ENCODE results near the gene FCMR.

Gene FCMR

GRCh38 chr1:206916000-206916709 is 5.6 kb downstream of the FCMR start:
- Histone ChIP-seq H3K27me3 (replicated peaks; ENCODE audit: insufficient read depth, low read length) (no peaks in the 10 kb centered on the region), H3F3A (ENCODE audit: insufficient read depth, low read length) (peaks cover 9% of the 10 kb centered on the region), H3K9ac (ENCODE audit: low read length) (no peak overlapping the region), H3K9me3 (replicated peaks; ENCODE audit: insufficient read depth, low read length) (no peaks in the 10 kb centered on the region), H3K27ac (ENCODE audit: low read length) (no peak overlapping the region), H3K4me3 (ENCODE audit: low read length) (no peak overlapping the region), H2AFZ (ENCODE audit: low read length) (no peak overlapping the region), H3K4me1 (ENCODE audit: low read length) (peaks cover 36% of the 10 kb centered on the region), H3K9me2 (replicated peaks; ENCODE audit: insufficient read depth, low read length) (no peaks in the 10 kb centered on the region), H3K4me2 (ENCODE audit: low read depth, low read length) (no peak overlapping the region), H4K20me1 (ENCODE audit: insufficient read depth, low read length) (no peaks in the 10 kb centered on the region), H3K79me2 (ENCODE audit: low read length) (peaks cover 77% of the 10 kb centered on the region), H3K36me3 (replicated peaks; ENCODE audit: insufficient read depth, low read length) (peaks cover 5% of the 10 kb centered on the region; the same call in 1 of the 2 replicates)
- DNase-seq, result no peak
- no peak for TF ChIP-seq EZH2 (optimal IDR thresholded peaks at IDR 0.05; ENCODE audit: low read depth, low read length)
- TF ChIP-seq EZH2phosphoT487 (IDR thresholded peaks at IDR 0.05; ENCODE audit: low read length), result no peak
- no peak for TF ChIP-seq CTCF (IDR thresholded peaks at IDR 0.05; ENCODE audit: low read length)

GRCh38 chr1:206915030-206915735 is 6.6 kb downstream of the FCMR start:
- Histone ChIP-seq H2AFZ (ENCODE audit: low read length) (no peak overlapping the region), H3K79me2 (ENCODE audit: low read length) (peaks cover 74% of the 10 kb centered on the region), H3K27me3 (replicated peaks; ENCODE audit: insufficient read depth, low read length) (no peaks in the 10 kb centered on the region), H3K4me3 (ENCODE audit: low read length) (no peak overlapping the region), H3K9me2 (replicated peaks; ENCODE audit: insufficient read depth, low read length) (no peaks in the 10 kb centered on the region), H3K27ac (ENCODE audit: low read length) (no peak overlapping the region), H3F3A (ENCODE audit: insufficient read depth, low read length) (peaks cover 9% of the 10 kb centered on the region), H3K9ac (ENCODE audit: low read length) (no peak overlapping the region), H3K36me3 (replicated peaks; ENCODE audit: insufficient read depth, low read length) (peaks cover 5% of the 10 kb centered on the region; the same call in 1 of the 2 replicates), H4K20me1 (ENCODE audit: insufficient read depth, low read length) (no peaks in the 10 kb centered on the region), H3K9me3 (replicated peaks; ENCODE audit: insufficient read depth, low read length) (no peaks in the 10 kb centered on the region), H3K4me2 (ENCODE audit: low read depth, low read length) (no peak overlapping the region), H3K4me1 (ENCODE audit: low read length) (peaks cover 26% of the 10 kb centered on the region)
- DNase-seq, result no peak
- no peak for TF ChIP-seq EZH2 (optimal IDR thresholded peaks at IDR 0.05; ENCODE audit: low read depth, low read length)
- no peak for TF ChIP-seq CTCF (IDR thresholded peaks at IDR 0.05; ENCODE audit: low read length)
- TF ChIP-seq EZH2phosphoT487 (IDR thresholded peaks at IDR 0.05; ENCODE audit: low read length), result no peak

- H3K9me2 ChIP-seq (replicated peaks; ENCODE audit: insufficient read depth, low read length), result no peaks in the 10 kb centered on the region
- H3K79me2 ChIP-seq (ENCODE audit: low read length), result peaks cover 66% of the 10 kb centered on the region
- no peak for TF ChIP-seq CTCF (IDR thresholded peaks at IDR 0.05; ENCODE audit: low read length)
- no peak for TF ChIP-seq EZH2 (optimal IDR thresholded peaks at IDR 0.05; ENCODE audit: low read depth, low read length)
- TF ChIP-seq EZH2phosphoT487 (IDR thresholded peaks at IDR 0.05; ENCODE audit: low read length), result no peak
- H3K4me1 ChIP-seq (ENCODE audit: low read length), result peaks cover 19% of the 10 kb centered on the region
- no peak overlapping the region for H3K27ac ChIP-seq (ENCODE audit: low read length)
- H2AFZ ChIP-seq (ENCODE audit: low read length), result no peak overlapping the region
- no peak overlapping the region for H3K4me2 ChIP-seq (ENCODE audit: low read depth, low read length)
- H3K36me3 ChIP-seq (replicated peaks; ENCODE audit: insufficient read depth, low read length), result peaks cover 5% of the 10 kb centered on the region; the same call in 1 of the 2 replicates
- no peak overlapping the region for H3K4me3 ChIP-seq (ENCODE audit: low read length)
- no peaks in the 10 kb centered on the region for H3K27me3 ChIP-seq (replicated peaks; ENCODE audit: insufficient read depth, low read length)
- H3K9ac ChIP-seq (ENCODE audit: low read length), result no peak overlapping the region
- H3K9me3 ChIP-seq (replicated peaks; ENCODE audit: insufficient read depth, low read length), result no peaks in the 10 kb centered on the region
- H4K20me1 ChIP-seq (ENCODE audit: insufficient read depth, low read length), result no peaks in the 10 kb centered on the region
- peaks cover 9% of the 10 kb centered on the region for H3F3A ChIP-seq (ENCODE audit: insufficient read depth, low read length)
- no peak for DNase-seq
Observed at GRCh38 chr1:206913766-206914537, 7.8 kb downstream of the FCMR start.
